NCI-H748 treated with DMSO at 0.1 percent for 48 hours (cell line): ENCODE measurements around the gene ING1.

Experiments
- DNase-seq: peaks from one replicate; lab custom pipeline; 2025; lab: John Stamatoyannopoulos, UW

Gene ING1

GRCh38 chr13:110772091-110772984 is 58.8 kb downstream of the ING1 start:
- DNase-seq, result no peak
